Measurements from ENCODE around the gene AFAP1.

- TF ChIP-seq CTCF (optimal IDR thresholded peaks at IDR 0.05 in 1 of 3, IDR thresholded peaks at IDR 0.05 in 1 of 3, conservative IDR thresholded peaks at IDR 0.05 in 1 of 3; ENCODE audit: extremely low read depth in 1 of 3, insufficient read depth in 2 of 3, low read length in 3 of 3) (no peak), EZH2 (IDR thresholded peaks at IDR 0.05; ENCODE audit: low read length) (no peak)
Observed at GRCh38 chr4:7900334-7900909, 39.2 kb downstream of the AFAP1 start.
